Gastrocnemius medialis (tissue), 4 donors: Measurements from ENCODE around the gene MYL2. TPM values are rescaled to one million over a fixed set of nuclear protein-coding genes. Genes with fewer than 3 reads are reported as not detected.
"Not testable (repeated sequence)": the region's sequence is repeated elsewhere in the genome, so short reads cannot be mapped to it uniquely, and the experiment has no call there.

Experiments
- ATAC-seq, 2 donors: fragments of 150-250 bp; one replicate each; pipeline ENCODE4 v1.9.1; 2016
- DNase-seq, 2 donors: peaks; one replicate each; pipeline ENCODE4 v3.0.0-alpha.2; 2019
- H3K27ac ChIP-seq, 4 donors: fragments of 200-600 bp; sonication (generic); 1 replicate in 1 of 4; 2 replicates in 3 of 4; pipeline ENCODE4 v1.5.1; 2016 to 2018; ENCODE audit warnings: mild to moderate bottlenecking in 2 of 4, moderate library complexity in 1 of 4
- H3K27me3 ChIP-seq, 3 donors: fragments of 200-600 bp; sonication (generic) in 2 of 3; 1 replicate in 1 of 3; 2 replicates in 2 of 3; pipeline versions ENCODE4 v1.5.1 to v1.6.0; 2016 to 2019; ENCODE audit warnings: mild to moderate bottlenecking in 1 of 3, moderate library complexity in 1 of 3
- H3K36me3 ChIP-seq, 2 donors: fragments of 200-600 bp; sonication (generic) in 1 of 2; one replicate each; pipeline ENCODE4 v1.5.1; 2017 to 2018
- H3K4me1 ChIP-seq, 2 donors: fragments of 200-600 bp; sonication (generic) in 1 of 2; one replicate each; pipeline ENCODE4 v1.5.1; 2016 to 2017; ENCODE audit warnings: mild to moderate bottlenecking in 2 of 2
- H3K4me3 ChIP-seq, 4 donors: fragments of 200-600 bp; sonication (generic) in 3 of 4; 1 replicate in 1 of 4; 2 replicates in 3 of 4; pipeline ENCODE4 v1.5.1; 2016 to 2019; ENCODE audit warnings: mild to moderate bottlenecking in 2 of 4
- H3K9me3 ChIP-seq, 3 donors: fragments of 200-600 bp; sonication (generic) in 2 of 3; 1 replicate in 1 of 3; 2 replicates in 2 of 3; pipeline ENCODE4 v1.5.1; 2016 to 2019
- CTCF ChIP-seq, 5 experiments: fragments of 450-650 bp in 3 of 5; fragments of 200-600 bp in 2 of 5; sonication (generic) in 2 of 5; IDR thresholded peaks in 4 of 5; conservative IDR thresholded peaks in 1 of 5; 1 replicate in 4 of 5; 2 replicates in 1 of 5; pipeline ENCODE4 v1.5.1; 2016 to 2019; ENCODE audit warnings: antibody characterized with exemption in 5 of 5, mild to moderate bottlenecking in 3 of 5, moderate library complexity in 3 of 5
- POLR2A ChIP-seq, 2 donors: fragments of 450-650 bp; IDR thresholded peaks; one replicate each; pipeline ENCODE4 v1.6.1; 2017; ENCODE audit warnings: antibody characterized with exemption in 2 of 2, mild to moderate bottlenecking in 2 of 2, moderate library complexity in 2 of 2
- in situ Hi-C, 4 donors: fragments of 200-750 bp; cut with MboI; loops; one replicate each; pipeline versions ENCODE4 v1.15.0 to v1.8.0; 2017; ENCODE audit warnings: low sequenced_read_pairs in 4 of 4
- intact Hi-C: fragments of 100-400 bp; cut with DNase I; formaldehyde crosslinking; loops from one replicate; pipeline ENCODE4 v1.15.1; 2023; ENCODE audit warnings: low total_unique reads
- total RNA-seq, 4 donors: library from RNA; depleted of rRNA; stranded (reverse); fragments of >200 nt; gene quantifications; one replicate each; pipeline versions ENCODE4 v1.1.0 to v1.2.3, GENCODE V29; 2016

Gene MYL2
- total RNA-seq, 4 donors from 2014 or later = 817 to 5,649 (median 2,775) TPM

- Histone ChIP-seq H3K4me1 (no peaks in the 10 kb centered on the region), H3K9me3 (no peaks in the 10 kb centered on the region), H3K4me3 (no peak overlapping the region), H3K27me3 (peaks cover 0 to 3% (median 0%) of the 10 kb centered on the region in 3 donors), H3K36me3 (no peaks in the 10 kb centered on the region), H3K27ac (no peak overlapping the region)
- intact Hi-C loops (no loop called here), in situ Hi-C loops (no loop called here)
- DNase-seq (no peak), ATAC-seq (no peak)
- TF ChIP-seq POLR2A (IDR thresholded peaks at IDR 0.05) (no peak), CTCF (IDR thresholded peaks at IDR 0.05 in 4 of 5, conservative IDR thresholded peaks at IDR 0.05 in 1 of 5) (no peak)
Measured at GRCh38 chr12:110957652-110958051, 37.3 kb upstream of the MYL2 start.

- in situ Hi-C loops = no loop called here
- peaks cover 0 to 3% (median 0%) of the 10 kb centered on the region in 3 donors for H3K27me3 ChIP-seq
- TF ChIP-seq POLR2A (IDR thresholded peaks at IDR 0.05) (no peak), CTCF (IDR thresholded peaks at IDR 0.05 in 4 of 5, conservative IDR thresholded peaks at IDR 0.05 in 1 of 5) (no peak)
- DNase-seq = no peak
- no peaks in the 10 kb centered on the region for H3K9me3 ChIP-seq
- no peak overlapping the region for H3K27ac ChIP-seq
- H3K4me3 ChIP-seq = no peak overlapping the region
- intact Hi-C loops = no loop called here
- ATAC-seq = no peak
- H3K4me1 ChIP-seq = no peaks in the 10 kb centered on the region
- no peaks in the 10 kb centered on the region for H3K36me3 ChIP-seq
Measured at GRCh38 chr12:110957159-110957558, 36.8 kb upstream of the MYL2 start.

GRCh38 chr12:110950867-110951266 lies 30.5 kb upstream of the MYL2 start:
- H3K9me3 ChIP-seq, H3K4me1 ChIP-seq, ATAC-seq, H3K27me3 ChIP-seq, DNase-seq, in situ Hi-C loops, H3K4me3 ChIP-seq, H3K27ac ChIP-seq, intact Hi-C loops, H3K36me3 ChIP-seq: not testable (repeated sequence)

- H3K27me3 ChIP-seq, H3K36me3 ChIP-seq, H3K4me1 ChIP-seq, H3K27ac ChIP-seq, in situ Hi-C loops, H3K9me3 ChIP-seq, intact Hi-C loops, ATAC-seq, DNase-seq, H3K4me3 ChIP-seq: not testable (repeated sequence)
Measured at GRCh38 chr12:110950466-110950865, 30.1 kb upstream of the MYL2 start.

- H3K4me3 ChIP-seq = no peak overlapping the region
- no peak overlapping the region for H3K27ac ChIP-seq
- DNase-seq (no peak), ATAC-seq (no peak)
- H3K9me3 ChIP-seq = no peaks in the 10 kb centered on the region
- TF ChIP-seq CTCF (IDR thresholded peaks at IDR 0.05 in 4 of 5, conservative IDR thresholded peaks at IDR 0.05 in 1 of 5) (no peak), POLR2A (IDR thresholded peaks at IDR 0.05) (no peak)
- intact Hi-C loops (no loop called here), in situ Hi-C loops (loop anchor here in 1 of 4 donors (25.0 kb wide), 1 partner anchor 364 kb away; no protein-coding TSS in a partner anchor)
- H3K4me1 ChIP-seq = no peaks in the 10 kb centered on the region
- no peaks in the 10 kb centered on the region for H3K36me3 ChIP-seq
- H3K27me3 ChIP-seq = no peaks in the 10 kb centered on the region
Measured at GRCh38 chr12:110948041-110948440, 27.7 kb upstream of the MYL2 start.

GRCh38 chr12:110943373-110943772 lies 23.0 kb upstream of the MYL2 start:
- in situ Hi-C loops (loop anchor here in 1 of 4 donors (25.0 kb wide), 1 partner anchor 369 kb away; no protein-coding TSS in a partner anchor), intact Hi-C loops (no loop called here)
- Histone ChIP-seq H3K36me3 (no peaks in the 10 kb centered on the region), H3K9me3 (no peaks in the 10 kb centered on the region), H3K4me1 (no peaks in the 10 kb centered on the region), H3K27me3 (no peaks in the 10 kb centered on the region), H3K4me3 (no peak overlapping the region), H3K27ac (no peak overlapping the region)
- ATAC-seq (no peak), DNase-seq (no peak)
- no peak for TF ChIP-seq POLR2A (IDR thresholded peaks at IDR 0.05)
